HG03095 (cell line): ENCODE measurements around the gene KCNH6.

Experiments used
- ATAC-seq: cut with Tn5 transposase; IDR thresholded peaks from one replicate; pipeline ENCODE4 v1.9.1; 2021; ENCODE audit warnings: moderate library complexity; ENCODE audit not compliant: unreplicated experiment

KCNH6 gene

DNA sequence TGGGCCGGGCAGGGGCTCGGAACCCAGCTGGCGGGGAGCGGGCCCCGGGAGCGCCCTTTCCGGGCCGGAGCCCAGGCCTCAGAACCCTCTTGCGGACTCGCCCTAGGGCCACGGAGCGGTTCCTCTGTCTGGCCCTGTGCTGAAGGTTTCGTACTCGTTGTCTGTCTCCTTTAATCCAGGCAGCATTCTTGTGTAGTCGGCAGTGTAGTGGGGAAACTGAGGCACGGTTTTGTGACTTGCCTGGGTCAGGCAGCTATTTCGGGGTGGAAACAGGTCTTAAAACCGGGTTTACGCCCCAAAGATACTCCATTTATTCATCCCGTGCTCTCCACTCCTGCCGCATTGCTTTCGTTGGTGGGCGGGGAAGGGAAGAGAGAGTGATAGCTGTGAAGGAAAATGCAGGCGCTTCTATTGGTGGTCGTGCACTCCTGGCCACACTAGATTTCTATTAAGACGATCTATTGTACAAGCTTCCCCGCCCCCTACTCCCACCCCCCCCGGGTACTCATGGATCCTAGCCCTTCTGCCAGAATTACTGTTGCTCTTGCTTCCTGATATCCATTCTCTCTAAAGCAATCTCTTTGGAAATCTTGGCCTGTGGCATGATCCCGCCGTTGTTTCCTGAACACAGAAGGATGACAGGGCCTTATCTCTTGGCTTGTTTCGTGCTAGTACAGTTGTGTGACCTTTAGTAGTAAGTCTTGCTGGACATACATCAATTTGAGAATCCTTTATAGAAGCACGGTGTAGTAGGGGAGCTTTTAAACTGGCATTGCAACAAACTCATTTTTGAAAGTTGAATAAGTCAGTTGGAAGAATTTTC lies 27.9 kb downstream of the KCNH6 start:
- ATAC-seq: no peak

DNA sequence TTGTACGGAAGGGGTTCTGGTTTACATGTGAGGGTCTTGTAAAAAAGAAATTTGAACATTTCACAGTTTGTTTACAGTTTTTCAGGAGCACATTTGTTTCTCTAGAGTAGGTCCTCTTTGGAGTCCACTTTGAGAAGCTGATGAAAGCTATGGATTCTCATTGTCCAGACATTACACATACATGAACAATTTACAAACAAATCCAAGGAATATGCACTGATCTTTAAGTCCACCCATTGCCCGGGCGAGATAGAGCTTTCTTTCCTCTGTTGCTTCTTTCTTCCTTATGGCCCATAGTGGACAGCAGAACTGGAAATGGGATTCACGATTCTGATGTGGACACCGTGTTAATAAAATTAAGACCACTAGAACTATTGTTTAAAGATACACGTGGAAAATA lies 29.1 kb downstream of the KCNH6 start:
- no peak for ATAC-seq

DNA sequence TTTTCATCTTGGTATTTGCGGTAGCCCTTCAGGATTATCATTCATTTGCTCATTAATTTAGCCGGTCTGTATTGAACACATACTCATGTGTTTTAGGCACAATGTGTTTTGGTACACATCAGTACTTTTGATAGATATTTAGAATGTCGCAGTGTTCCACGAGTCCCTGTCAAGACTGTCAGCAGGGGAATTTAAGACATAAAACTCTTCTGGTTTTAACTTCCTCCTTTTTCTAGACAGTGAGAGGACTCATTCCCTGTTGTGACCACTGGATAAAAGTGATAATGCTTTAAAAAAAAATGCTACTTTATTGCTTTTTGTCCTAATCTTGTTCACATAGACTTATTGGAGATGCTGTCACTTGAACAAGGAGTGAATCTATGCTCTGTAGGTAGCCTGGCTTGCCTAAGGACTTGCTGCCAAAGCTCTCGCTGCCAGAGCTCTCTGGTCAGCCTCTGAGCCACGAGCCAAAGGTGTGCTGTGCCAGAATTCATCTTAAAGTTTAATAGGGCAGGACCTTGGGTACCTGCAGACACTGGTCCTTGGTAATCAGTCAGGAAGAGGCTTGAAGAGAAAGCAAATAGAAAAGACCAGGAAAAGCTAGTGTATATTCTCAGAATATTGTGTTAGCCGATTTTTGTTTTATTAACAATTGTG lies 32.5 kb downstream of the KCNH6 start:
- ATAC-seq: no peak

GRCh38 chr17:63557416-63557815 lies 34.3 kb downstream of the KCNH6 start:
- no peak for ATAC-seq

- no peak for ATAC-seq
These were observed 35.3 kb downstream of the KCNH6 start for GRCh38 chr17:63558441-63558840.

DNA sequence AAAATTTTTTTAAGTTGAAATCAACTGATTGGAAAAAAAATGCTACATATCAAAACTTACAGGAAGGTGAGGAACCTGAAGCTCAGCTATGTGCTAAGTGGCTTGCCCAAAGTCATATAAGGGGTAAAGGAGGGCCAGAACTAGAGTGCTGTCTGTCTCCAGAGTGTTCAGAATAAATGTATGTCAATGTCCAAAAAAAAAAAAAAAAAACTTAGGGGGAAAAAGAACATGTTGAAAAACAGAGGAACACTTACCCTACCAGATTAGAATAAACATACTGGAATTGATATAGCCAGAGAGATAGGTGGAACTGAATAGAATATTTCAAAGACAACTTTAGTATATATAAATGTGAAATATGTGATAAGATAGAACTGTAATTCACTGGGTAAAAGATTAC lies 38.7 kb downstream of the KCNH6 start:
- ATAC-seq: no peak

GRCh38 chr17:63563339-63563738 lies 40.2 kb downstream of the KCNH6 start:
- ATAC-seq: no peak

DNA sequence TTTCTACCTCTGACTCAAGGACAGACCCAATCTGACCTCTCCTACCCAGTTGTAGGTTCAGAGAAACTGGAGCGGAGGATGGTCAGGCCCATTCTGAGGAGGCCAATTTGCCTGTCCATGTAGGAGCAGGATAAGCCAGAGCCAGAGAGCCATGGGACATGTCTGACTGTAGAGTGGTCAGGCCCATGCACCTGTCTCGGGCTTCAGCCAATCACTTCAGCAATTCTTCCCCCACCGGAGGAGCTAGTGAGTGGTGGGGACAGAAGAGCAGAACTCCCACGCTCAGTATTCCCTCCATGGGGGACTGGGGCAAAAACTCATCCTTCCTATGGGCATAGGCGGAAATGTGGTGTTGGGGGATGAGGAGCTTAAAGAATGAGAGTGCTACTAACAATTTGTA lies 41.4 kb downstream of the KCNH6 start:
- ATAC-seq: no peak

DNA sequence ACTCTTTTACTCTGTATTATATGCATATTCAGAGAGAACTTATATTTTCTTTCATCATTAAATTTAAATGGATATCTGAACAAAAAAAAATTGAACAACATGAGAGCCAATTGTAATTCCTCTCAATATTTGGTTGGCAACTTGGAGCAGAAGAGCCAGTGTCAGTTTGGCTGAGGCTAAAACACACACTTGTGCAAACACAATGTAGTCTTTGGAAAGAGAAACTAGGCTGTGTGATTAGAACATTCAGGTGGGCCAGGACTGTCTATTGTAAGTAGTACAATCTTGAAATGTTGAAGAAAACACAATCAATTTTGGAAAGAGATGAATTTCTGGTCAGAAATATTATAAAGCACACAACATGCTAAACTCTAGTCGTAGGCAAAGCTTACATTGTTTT lies 44.1 kb downstream of the KCNH6 start:
- no peak for ATAC-seq

DNA sequence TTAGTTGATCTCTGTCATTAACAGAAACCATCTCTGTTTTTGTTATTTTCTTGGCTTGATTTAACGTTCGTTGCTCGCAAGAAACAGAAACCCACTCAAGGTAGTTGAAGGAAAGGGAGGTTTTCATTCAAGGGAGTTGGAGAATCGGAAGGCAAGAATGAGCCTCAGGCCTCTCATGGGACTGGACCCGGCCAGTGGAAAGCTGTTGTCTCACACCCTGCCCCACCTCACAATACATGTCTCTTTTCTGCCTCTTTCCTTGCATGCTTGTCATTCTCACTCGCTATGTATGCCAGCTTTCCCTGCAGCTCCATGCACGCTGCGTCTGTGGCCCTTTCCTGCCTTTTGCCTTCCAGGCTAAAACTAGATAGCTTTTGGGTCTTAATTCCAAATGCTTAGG lies 45.4 kb downstream of the KCNH6 start:
- no peak for ATAC-seq

DNA sequence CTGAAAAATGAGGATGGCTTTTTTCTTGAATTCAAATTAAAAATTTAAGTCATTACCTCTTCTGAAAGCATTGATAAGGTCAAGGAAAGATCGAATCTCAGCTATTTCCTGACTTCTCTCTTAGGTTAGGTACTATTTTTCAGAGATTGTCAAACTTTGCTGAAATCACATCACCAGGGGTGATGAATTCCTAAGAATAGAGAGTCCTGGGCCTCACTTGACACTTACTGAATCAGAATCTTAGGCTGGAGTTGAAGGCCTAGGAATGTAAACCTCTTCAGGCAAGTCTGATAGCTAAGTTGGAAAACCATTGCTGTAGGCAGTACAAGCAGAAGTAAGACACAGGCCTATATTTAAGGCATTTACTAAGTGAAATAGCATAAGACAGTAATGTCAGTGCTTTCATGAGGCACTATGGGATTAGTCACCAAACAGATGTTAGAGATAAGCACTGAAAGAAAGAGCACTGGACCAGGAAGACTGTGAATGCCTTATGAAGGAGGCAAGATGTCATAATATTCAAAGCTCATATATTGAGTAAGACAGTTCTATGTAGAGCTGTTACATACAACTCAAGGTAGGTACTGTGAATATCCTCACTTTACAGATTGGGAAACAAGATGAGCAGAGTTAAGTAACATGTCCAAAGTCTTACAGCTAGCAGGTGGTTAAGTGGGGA lies 48.6 kb downstream of the KCNH6 start:
- no peak for ATAC-seq

GRCh38 chr17:63573634-63574033 lies 50.5 kb downstream of the KCNH6 start:
- no peak for ATAC-seq

DNA sequence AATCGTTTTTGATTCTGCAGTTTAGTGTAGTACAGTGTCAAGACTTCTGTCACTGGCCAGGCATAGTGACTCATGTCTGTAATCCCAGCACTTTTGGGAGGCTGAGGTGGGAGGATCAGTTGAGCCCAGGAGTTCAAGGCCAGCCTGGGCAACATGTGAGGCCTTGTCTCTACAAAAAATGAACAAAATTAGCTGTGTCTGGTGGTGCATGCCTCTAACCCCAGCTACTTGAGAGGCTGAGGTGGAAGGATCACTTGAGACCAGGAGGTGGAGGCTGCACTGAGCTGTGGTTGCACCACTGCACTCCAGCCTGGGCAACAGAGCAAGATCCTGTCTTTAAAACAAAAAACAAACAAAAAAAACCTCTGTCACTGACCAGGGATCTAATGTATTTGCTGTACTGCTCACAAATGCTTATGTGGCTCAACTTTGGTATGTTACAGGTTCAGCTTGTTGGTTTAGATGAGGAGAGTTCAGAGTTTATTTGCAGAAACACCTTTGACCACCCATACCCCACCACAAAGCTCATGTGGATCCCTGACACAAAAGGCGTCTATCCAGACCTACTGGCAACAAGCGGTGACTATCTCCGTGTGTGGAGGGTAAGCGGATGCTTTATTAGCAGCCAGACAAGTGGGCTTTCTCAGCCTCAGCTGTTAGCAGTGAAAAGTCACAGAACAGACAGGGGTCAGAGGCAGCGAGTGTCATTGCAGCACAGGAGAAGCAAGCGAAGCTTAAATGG lies 55.0 kb downstream of the KCNH6 start:
- ATAC-seq: no peak

DNA sequence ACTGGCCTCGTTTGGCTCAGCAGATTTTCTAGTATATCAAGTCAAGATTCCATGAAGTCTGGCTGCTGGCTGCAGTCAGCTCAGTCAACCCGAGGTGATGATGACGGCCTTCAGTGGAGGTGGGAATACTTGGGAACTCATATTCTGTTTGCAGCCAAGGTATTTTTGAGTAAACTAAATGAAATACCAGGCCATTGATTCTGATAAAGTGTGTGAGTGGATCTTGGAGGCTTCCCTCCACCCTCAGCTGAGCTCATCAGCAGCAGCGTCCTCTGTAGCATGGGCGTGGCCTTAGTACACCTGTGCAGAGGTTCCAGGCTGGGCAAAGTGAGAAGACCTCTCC lies 55.6 kb downstream of the KCNH6 start:
- ATAC-seq: no peak

- ATAC-seq: no peak
These were observed 56.5 kb downstream of the KCNH6 start for GRCh38 chr17:63579633-63580032.

DNA sequence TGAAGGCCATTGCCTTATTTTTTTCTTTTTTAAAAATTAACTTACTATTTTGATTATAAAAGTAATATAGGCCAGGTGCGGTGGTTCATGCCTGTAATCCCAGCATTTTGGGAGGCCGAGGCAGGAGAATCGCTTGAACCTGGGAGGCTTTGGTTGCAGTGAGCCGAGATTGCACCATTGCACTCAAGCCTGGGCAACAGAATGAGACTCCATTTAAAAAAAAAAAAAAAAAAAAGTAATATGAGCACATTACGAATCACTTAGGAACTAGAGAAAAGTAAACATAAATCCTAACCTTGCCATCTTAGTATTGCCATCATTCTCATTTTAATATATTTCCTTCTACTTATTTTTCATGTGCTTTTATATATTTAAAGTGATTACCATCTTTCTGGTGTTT lies 64.6 kb downstream of the KCNH6 start:
- ATAC-seq: no peak

- ATAC-seq: no peak
These were observed 65.6 kb downstream of the KCNH6 start for GRCh38 chr17:63588797-63589196.

GRCh38 chr17:63589646-63590045 lies 66.5 kb downstream of the KCNH6 start:
- no peak for ATAC-seq

DNA sequence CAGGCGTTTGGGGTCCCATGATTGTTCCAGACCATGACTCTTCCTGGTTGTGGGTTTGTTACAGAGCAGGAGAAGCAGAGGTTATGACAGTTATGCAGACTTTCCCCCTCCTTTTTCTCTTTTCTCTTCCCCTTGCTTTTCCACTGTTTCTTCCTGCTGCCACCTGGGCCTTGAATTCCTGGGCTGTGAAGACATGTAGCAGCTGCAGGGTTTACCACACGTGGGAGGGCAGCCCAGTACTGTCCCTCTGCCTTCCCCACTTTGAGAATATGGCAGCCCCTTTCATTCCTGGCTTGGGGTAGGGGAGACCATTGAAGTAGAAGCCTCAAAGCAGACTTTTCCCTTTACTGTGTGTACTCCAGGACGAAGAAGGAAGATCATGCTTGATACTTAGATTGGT lies 69.6 kb downstream of the KCNH6 start:
- ATAC-seq: no peak

DNA sequence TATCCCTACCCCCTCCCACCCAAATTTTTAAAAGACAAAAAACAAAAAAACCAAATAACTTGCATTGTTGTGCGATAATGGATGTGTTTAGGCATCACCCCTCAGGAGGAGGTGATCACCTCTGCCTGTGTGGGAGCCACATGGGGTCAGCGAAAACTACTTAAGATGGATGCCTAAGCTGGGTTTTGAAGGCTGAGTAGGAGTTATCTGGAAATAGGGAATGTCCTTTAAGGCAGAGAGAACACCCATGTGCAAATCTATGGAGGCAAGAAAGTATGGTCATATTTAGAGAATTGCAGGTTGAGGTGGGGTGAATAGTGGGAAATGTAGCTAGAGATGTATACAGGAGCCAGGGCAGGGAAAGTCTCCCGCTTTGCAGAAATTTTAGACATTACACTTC lies 72.0 kb downstream of the KCNH6 start:
- no peak for ATAC-seq
